ENCODE measurements around the gene MRPL55.
A peak's percentile ranks its signal among the peaks of the same experiment; 100 is the strongest.

MRPL55 gene

DNA sequence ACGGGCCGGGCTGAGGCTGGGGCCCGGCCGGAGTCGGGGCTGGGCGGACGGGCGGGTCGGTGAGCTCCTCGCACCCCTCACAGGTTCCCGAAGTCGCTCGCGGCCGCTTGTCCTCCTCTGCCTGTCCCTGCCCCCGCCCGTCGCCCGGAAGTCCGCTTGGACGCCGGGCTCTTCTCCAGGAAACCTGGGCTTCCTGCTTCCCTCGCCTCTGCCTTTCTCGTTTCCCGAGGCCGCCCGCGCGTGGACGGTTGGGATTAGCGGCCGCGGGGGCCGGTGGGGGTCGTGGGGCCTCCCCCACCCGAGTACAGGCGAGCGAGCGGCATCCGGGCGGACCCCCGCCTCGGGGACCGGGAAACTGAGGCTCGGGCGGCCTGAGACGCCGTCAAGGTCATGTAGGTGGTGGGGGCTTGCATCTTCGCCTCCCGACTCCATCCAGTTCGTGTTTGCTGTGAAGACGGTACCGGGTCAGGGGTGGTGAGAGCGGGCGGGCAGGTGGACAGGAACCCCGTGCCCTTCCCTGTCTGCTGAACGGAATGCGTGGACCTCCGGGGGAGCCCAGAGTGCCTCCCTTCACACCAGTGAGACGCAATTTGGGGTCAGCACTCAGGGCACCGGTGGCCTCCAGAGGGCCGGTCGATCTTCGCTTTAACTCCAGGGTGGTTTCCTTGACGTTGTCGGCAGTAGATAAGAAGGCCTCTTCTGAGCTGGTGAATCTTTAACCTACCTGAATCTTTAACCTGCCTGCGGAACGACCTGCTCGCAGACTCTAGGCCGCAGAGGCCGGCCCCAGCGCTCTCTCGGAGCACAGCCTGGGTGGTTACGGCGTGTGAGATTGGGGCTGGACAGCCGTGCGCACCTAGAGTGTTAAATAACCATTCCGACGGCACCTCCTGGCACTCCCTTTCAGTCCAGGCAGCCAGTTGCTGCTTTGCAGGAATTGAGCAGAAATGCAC, 25.9 kb downstream of the MRPL55 start:
- peak; percentile 12 for DNase-seq

DNA sequence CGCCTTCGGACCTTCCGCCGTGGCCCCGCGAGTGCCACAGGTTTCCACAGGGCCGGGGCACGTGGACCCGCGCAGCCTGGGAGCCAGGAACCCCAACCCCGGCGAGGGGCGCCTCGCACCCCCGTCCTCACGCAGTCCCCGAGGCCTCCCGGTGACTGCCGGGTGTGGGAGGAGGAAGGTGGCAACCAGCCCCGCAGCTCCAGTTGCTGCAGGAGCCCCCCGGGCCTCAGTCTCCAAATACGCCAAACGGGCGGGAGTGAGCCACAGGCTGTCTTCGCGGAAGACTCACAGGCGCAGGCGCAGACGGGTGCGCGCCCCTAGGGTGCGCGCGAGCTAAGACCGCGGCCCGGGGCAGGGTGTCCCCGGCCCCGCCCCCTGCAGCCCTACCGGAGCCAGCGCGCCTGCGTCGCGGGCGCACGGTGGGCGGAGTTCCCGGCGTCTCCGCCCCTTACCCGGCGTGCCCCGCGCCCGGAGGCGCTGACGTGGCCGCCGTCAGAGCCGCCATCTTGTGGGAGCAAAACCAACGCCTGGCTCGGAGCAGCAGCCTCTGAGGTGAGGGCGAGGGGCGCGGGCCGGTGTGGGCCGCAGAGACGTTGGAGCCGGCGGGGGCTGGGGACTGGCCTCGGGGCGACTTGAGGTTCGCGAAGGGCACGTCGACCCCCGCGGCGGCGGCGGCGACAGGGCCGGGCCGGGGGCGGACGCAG, 26.7 kb downstream of the MRPL55 start, which contains the start of gene ARF1:
Gene ARF1 (plus strand): TSS at position 495 of the 704 bp plus-strand sequence. CDS start 14,407 bp downstream, outside the sequence.
- peak; percentile 88 for DNase-seq

DNA sequence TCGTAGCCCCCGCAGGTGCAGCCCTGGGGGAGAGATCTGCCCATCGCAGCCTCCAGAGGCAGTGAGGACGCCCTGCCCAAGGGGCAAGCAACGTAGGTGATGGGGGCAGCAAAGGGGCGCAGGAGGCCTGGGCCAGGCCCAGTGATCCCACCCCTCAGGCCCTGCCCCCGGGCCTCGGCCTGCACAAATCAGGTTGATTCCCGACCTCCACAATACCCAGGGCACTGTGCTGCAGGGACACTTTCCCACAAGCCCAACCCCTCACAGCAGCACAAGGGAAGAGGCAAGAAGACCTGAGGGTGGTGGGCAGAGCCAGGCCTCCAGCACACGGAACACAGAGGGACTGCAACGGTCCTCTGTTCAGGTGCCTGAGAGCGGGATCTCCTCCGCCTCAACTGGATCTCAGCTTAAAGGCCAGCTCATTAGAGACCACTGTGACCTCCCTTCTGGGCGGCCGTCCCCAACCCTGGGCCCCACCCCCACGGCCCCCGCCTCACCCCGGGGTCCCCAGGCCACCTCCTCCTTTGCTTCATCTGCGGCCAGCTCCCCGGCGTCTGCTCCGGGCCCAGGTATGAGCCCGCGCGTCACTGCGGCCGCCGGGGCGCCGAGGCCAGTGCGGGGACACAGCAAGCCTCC, 27.4 kb downstream of the MRPL55 start:
- DNase-seq, result no peak

DNA sequence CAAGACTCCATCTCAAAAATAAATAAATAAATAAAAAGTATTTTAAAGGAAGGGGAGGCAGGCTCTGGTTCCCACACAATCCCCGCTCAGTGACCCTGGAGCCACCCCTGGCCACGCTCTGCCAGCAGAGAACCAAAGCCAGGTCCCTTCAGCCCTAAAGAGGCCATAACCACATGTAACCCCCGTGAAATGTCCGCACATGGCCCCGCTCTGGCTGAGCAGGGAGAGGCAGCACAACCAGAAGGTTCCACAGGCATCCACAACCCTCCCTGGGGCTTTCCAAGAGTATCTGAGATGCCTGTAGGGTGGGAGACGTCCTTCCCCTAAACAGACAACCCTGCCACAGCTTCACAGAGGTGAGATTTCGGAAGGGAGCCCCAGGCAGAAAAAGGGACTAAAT, 28.0 kb downstream of the MRPL55 start:
- DNase-seq, result no peak

DNA sequence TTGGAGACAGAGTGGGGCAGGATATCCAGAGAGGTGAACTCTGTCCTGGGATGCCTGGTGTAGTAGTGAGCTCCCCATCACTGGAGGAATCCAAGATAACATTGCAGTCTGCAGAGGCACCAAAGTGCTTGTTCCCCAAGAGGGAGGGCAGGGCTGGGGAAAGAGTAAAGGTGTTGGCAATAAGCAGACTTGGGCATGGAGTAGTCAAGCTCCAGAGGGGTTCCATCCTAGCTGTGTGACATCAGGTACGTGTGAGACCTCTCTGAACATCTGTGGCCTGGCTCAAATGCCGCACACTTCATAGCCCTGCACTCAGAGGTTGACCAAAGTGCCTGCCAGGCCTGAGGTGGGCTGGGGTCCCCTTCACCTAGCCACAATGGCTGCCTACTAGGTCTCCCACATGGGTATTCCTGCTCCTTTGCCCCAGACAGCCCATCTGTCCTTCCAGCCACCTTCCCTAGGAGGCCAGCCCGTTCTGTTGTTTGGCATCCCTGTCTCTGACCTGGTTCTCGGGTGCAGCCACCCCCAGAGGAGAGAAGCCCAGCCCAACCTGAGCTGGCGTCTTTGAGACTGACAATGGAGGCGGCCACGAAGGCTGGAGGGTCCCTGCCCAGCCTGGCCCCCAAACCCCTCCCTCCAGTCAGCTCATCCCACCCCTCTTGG, 29.4 kb downstream of the MRPL55 start:
- DNase-seq, result no peak

DNA sequence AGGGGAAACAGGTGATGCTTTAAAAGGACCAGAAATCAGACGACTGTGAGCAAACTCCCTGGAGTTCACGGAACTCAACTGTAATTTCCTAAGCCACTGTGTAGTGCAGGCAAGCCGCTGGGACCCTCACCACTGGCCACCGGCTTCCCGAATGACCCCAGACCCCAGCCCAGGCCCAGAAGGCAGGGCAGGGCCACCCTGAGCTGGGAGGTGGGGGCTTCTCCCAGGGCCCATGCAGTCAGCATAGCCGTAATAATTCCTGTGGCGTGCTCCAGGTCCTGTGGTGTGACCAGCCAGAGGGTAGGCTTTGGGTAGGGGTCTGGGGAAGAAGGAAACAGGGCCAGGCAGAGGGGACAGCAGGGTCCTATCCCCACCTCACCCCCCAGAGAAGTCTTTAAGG, 30.1 kb downstream of the MRPL55 start:
- no peak for DNase-seq

DNA sequence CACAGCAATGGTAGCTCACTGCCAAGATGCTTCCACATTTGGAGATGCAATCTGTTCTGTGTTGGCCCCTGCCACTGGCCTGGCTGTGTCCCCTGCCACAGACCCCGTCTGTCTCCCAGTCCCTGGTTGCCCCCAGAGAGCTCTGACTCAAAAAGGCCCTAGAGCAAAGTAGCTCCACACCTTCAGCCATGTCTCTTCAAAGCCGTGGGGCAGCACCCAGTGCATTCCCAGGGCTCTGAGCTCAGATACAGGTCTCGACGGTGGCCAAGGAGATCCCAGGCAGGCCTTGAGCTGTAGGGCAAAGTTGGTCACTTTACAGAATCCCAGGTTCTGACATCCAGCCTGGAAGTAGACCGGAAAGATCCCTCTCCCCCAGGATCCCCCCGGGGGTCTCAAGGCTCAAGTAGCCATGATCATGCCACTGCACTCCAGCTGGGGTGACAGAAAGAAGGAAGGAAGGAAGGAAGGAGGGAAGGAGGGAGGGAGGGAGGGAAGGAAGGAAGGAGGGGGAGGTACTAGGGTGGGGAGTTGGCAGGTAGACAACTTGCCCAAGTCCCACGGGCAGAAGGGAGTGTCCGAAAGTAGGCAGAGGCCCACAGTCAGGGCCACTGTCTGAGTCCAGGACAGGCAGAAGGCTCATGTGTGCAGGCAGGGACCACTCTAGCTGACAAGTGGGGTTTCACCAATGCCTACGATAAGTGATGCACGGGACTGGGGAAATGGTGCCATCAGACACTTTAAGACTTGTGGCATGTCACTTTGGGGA, 31.4 kb downstream of the MRPL55 start:
- no peak for DNase-seq

DNA sequence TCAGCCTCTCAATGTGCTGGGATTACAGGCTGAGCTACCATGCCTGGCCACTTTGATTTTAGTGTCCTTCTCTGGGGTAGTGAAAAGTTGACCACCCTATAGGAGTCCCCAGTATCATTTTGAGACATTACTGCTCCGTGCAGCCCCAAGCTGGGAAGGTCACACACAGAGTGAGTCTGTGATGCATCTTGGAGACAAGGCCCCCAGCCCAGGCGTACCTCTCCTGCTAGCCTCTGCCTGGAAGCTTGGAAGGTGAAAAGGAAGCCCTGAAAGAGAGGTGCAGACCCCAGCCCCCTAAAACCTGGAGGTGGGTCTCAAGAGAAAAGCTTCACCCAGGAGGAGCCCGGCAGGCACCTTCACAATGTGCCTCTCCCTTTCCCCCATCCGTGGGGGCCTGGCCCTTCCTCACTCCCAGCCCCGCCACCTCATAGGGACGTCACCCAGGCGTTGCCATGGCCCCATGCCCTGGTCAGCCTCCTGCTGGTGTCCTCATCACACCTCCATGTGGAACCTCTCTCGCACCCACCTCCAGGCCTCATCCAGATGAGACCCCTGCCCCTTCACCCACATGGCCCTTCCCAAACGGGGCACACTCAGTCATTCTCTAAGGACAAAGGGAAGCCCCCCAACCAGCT, 32.2 kb downstream of the MRPL55 start:
- DNase-seq, result no peak

DNA sequence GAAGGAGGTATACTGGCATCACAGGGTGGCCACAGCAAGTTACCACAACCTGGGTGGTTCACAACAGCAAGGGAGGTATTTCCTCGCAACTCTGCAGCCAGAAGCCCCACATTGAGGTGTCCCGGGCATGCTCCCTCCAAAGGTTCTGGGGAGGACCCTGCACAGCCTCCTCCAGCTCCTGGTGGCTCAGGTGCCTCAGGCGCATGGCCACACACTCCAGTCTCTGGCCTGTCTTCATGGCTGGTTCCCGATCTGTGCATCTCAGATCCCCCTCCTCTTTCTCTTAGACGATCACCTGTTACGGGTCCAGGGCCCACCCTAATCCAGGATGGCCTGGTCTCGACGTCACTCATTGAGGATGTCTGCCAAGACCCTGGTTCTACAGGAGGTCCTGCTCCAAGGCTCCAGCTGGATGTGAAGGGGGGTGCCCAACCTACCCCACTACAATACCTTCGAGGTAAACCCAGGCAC, 33.3 kb downstream of the MRPL55 start:
- no peak for DNase-seq

DNA sequence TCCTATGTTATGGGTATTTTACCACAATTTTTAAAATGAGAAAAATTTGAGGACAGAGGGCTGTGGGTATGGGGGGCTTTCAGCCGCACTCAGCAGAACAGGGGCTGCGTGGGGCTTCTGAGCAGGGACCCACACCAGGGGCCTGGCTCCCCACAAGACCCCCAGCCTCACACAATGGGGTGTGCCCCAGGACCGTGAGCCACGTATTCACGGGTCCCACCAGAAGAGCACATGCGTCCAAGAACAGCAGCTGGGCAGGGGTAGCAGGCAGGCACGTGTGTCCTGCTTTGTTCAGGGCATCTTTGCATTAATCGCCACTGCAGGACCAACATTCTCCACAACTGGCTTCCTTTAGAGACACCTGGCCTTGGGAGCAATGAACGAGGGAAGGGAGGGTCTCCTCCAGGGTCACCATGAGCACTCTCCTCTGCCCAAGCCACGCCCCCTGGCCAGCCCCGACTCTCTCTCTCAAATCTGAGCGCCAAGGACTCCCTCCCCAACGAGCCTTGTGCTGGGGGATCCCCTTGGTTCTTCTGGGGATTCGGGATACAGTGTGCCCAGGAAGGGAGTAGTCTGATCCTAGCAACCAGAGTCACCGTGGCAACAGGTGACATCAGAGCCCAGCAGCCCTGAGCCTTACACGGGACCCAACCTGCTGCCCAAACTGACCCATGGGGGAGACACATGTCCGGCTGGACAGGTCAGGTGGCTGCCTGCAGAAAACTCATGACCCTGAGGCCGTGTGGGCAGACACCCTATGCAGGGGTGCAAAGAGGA, 34.0 kb downstream of the MRPL55 start:
- DNase-seq, result no peak

DNA sequence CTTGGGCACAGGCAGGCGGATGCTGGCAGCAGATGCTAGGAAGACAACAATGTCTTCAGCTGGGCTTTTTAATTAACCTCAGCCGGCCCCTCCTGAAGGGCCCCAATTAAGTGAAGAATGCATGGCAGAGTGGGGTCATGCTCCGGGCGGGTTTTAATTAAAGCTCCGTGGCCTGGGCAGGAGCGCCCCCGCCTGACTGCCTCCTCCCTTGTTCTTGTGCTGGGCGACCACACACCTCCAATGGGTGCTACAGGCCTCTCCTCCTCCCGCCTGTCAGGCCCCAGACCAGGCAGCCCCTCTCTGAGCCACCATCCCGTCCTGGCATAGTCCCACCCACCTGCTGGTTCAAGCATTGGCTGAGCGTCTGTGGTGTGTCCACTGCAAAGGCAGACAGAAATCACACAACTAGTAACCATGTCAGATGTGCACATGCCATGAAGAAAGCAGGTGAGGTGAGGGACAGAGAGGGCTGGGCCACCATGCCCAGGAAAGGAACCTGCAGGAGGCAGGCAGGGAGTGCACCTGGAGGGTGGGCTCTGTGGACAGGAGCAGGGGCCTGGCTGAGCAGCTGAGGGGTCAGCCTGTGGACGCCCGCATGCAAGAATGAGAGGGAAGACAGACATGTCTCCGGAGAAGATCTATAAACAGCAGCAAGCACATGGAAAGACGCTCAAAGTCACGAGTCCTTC, 35.1 kb downstream of the MRPL55 start:
- DNase-seq, result no peak

DNA sequence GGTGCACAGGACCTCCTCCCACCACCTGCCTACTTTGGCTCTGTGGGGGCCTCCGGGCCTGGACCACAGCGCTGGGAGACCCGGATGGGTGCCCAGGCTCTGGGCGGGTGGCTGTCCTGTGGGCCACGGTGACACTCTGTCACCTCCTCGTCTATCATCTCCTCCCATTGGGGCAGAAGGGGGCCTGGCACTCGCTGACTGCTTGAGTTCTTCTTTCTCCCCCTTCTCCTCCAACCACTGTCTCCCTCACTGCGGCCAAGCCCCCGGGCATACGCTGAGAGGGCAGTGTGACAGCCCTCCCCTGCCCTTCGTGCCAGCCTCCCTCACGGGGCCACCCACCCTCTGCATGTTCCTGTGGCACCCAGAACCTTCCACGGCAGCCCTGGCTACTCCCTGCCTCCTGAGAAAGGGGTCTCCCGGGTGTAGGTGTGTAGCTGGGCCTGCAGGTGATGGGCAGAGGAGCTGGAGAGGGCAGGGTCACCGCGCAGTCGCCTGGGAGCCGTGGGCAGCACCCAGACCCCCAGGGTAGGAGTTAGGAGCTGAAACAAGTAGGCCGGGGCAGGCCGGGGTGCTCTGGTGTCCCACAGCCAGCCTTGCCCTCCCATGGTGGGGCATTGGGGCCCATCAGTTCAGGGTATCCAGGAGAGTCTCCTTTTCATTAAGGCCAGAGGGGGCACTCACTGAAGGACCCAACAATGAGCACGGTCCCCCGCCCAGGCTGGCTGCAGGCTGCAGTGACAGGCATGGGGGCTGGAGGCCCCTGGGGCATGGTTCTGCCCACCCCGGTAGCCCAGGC, 35.8 kb downstream of the MRPL55 start:
- DNase-seq, result no peak

DNA sequence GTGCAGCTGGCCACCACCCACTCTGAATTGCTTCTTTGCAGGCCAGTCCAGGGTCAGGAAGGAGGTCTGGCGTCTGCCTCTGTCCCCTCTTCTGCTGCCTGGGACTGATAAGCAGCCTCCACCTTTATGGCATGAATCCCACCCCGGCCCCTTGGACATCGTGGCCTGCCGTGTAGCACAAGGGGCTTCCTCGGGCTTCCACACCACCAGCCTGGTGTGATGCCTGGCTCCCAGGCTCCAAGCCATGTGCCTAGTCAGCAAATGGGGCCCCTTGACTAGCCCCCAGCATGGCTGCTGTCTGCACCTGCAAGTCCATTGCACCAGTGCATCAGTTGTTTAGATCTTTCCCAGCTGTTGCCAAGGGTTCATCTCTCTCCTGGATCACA, 36.4 kb downstream of the MRPL55 start:
- DNase-seq, result no peak

DNA sequence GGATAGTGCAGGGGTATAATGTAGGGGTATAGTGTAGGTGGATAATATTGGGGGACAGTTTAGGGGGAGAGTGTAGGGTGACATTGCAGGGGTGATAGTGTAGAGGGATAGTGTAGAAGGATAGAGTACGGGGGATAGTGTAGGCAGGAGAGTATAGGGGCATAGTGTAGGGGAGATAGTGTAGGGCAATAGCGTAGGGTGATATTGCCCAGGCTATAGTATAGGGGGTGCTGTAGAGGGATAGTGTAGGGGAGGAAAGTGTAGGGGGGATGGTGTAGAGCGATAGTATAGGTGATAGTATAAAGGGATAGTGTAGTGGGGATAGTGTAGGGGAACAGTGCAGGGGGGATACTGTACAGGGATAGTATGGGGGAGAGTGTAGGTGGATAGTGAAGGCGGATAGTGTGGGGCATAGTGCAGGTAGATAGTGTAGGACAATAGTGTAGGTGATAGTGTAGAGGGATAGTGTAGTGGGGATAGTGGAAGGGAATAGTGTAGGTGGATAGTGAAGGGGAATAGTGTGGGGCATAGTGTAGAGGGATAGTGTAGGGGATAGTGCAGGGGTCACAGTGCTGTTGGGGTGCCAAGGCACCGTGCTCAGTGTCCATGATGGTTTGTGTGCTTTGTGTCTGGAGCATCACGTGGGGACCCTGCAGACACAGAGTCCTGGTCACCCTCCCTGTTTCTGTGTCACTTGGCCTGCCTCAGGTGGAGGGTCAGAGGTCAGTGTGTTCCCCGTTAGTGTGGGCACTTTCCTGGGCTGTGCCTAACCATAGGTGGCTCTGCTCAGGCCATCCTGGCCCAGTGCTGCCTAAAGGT, 37.1 kb downstream of the MRPL55 start:
- no peak for DNase-seq

DNA sequence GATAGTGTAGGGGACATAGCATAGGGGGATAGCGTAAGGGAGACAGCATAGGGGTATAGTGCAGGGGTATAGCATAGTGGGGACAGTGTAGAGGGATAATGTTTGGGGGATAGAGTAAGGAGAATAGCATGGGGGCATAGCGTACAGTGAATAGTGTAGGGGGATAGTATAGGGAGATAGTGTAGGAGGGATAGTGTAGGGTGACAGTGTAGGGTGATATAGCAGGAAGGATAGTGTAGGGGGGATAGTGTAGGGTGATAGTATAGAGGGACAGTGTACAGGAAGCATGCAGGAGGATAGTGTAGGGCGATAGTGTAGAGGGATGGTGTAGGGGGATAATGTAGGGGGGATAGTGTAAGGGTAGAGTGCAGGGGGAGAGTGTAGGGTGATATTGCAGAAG, 38.2 kb downstream of the MRPL55 start:
- no peak for DNase-seq

DNA sequence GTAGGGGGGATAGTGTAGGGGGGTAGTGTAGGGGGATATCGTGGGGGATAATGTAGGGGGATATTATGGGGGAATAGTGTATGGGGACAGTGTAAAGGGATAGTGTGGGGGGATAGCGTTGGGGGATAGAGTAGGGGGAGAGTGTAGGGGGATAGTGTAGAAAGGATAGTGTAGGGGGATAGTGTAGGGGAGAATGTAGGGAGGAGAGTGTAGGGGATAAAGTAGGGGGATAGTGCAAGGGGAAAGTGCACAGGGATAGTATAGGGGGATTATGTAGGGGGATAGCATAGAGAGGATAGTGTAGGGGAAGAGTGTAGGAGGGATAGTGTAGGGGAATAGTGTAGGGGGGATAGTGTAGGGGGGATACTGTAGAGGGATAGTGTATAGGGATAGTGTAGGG, 38.9 kb downstream of the MRPL55 start:
- no peak for DNase-seq

DNA sequence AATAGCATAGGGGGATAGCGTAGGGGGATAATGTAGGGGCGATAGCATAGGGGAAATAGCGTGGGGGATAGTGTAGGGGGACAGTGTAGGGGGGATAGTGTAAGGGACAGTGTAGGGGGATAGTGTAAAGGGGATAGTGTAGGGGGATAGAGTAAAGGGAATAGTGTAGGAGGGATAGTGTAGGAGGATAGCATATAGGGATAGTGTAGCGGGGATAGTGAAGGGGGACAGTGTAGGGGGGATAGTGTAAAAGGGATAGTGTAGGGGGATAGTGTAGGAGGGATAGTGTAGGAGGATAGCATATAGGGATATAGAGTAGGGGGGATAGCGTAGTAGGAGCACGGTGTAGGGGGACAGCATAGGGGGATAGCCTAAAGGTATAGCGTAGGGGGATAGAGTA, 40.7 kb downstream of the MRPL55 start:
- DNase-seq, result no peak

DNA sequence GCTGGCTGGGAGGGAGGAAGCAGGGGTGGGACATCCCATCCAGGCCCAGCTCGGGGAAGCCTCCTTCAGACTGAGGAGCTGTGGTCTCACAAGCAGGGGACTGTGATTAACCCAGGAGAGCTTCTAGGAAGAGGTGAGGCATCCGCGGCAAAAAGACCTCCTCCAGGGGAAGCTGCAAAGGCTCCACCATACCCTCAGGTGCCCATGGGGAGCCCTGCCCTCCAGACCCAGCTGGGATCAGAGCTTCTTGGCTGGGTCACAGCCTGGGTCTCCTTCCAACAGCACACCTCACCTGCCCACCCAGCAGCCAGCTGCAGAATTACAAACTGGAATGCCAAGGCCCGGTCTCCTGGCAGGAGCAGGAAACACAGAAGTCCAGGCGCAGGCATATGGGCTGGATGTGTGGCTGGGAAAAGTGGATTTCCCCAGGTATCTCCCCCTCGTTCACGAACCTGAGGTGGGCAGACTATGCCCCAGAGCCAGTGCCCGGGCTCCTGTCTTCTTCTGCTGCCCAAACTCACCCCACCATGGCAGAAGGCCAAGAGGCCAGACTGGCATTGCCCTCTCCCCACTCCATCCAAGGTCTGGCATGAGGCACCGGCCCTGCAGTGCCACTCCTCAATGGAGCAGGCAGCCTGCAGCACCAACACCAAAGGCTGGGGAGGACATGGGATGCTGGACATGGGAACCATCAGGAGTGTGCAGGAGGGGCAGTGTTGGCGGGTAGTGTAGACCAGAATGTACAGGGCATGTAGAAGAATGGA, 42.0 kb downstream of the MRPL55 start:
- DNase-seq, result no peak

All from MV-4-11 (cell line).